ENCODE data around the gene ZNF546.

The ZNF546 gene

GRCh38 chr19:39968789-39969188, 28.1 kb upstream of the ZNF546 start:
- peaks cover 18% of the 10 kb centered on the region for H3K36me3 ChIP-seq (ENCODE audit: insufficient read depth, low read length)
- no peaks in the 10 kb centered on the region for H3K27me3 ChIP-seq (ENCODE audit: insufficient read depth, low read length)
- 0 out of 2 replicates have a peak, but pooled peaks cover 4% of the 10 kb centered on the region for H3K4me1 ChIP-seq (ENCODE audit: insufficient read depth, low read length)
- H3K9me3 ChIP-seq (ENCODE audit: insufficient read depth, low read depth, low read length) = no peaks in the 10 kb centered on the region
- H3K4me3 ChIP-seq (ENCODE audit: low read length) = no peak overlapping the region
- WGBS = 96% methylated on average over 15 of the region's 15 CpGs
- H3K9ac ChIP-seq (ENCODE audit: low read depth, low read length) = no peak overlapping the region
- no peak overlapping the region for H3K27ac ChIP-seq (ENCODE audit: low read depth, low read length)

DNA sequence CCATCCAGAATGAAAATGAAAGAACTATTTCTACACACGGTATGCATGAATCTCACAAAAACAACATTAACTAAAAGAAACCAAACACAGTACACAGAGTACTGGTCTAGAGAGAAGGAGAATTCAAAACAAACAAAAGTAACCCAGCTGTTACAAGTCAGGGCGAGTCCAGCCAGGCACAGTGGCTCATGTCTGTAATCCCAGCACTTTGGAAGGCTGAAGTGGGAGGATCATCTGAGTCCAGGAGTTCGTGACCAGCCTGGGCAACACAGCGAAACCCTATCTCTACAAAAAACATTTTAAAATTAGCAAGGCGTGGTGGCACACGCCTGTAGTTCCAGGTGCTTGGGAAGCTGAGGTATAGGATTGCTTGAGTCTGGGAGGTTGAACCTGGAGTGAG, 27.6 kb upstream of the ZNF546 start:
- H3K4me3 ChIP-seq (ENCODE audit: low read length) = no peak overlapping the region
- H3K27me3 ChIP-seq (ENCODE audit: insufficient read depth, low read length) = no peaks in the 10 kb centered on the region
- peaks cover 22% of the 10 kb centered on the region for H3K36me3 ChIP-seq (ENCODE audit: insufficient read depth, low read length)
- WGBS = 94% methylated on average over 6 of the region's 6 CpGs
- no peak overlapping the region for H3K9ac ChIP-seq (ENCODE audit: low read depth, low read length)
- no peaks in the 10 kb centered on the region for H3K9me3 ChIP-seq (ENCODE audit: insufficient read depth, low read depth, low read length)
- H3K4me1 ChIP-seq (ENCODE audit: insufficient read depth, low read length) = 0 out of 2 replicates have a peak, but pooled peaks cover 4% of the 10 kb centered on the region
- no peak overlapping the region for H3K27ac ChIP-seq (ENCODE audit: low read depth, low read length)

GRCh38 chr19:39969681-39970424, 27.0 kb upstream of the ZNF546 start:
- Histone ChIP-seq H3K4me1 (ENCODE audit: insufficient read depth, low read length) (0 out of 2 replicates have a peak, but pooled peaks cover 4% of the 10 kb centered on the region), H3K27me3 (ENCODE audit: insufficient read depth, low read length) (no peaks in the 10 kb centered on the region), H3K36me3 (ENCODE audit: insufficient read depth, low read length) (peaks cover 28% of the 10 kb centered on the region), H3K4me3 (ENCODE audit: low read length) (peak overlapping the region; percentile 86), H3K9me3 (ENCODE audit: insufficient read depth, low read depth, low read length) (no peaks in the 10 kb centered on the region), H3K9ac (ENCODE audit: low read depth, low read length) (peak overlapping the region; percentile 81), H3K27ac (ENCODE audit: low read depth, low read length) (no peak overlapping the region)
- 82% methylated on average over 12 of the region's 13 CpGs for WGBS

GRCh38 chr19:39970425-39970674, 26.5 kb upstream of the ZNF546 start:
- Histone ChIP-seq H3K4me3 (ENCODE audit: low read length) (peak overlapping the region; percentile 86), H3K27ac (ENCODE audit: low read depth, low read length) (peak overlapping the region; percentile 11; the same call in 1 of the 2 replicates), H3K9me3 (ENCODE audit: insufficient read depth, low read depth, low read length) (no peaks in the 10 kb centered on the region), H3K36me3 (ENCODE audit: insufficient read depth, low read length) (peaks cover 33% of the 10 kb centered on the region), H3K4me1 (ENCODE audit: insufficient read depth, low read length) (0 out of 2 replicates have a peak, but pooled peaks cover 4% of the 10 kb centered on the region), H3K9ac (ENCODE audit: low read depth, low read length) (peak overlapping the region; percentile 81), H3K27me3 (ENCODE audit: insufficient read depth, low read length) (no peaks in the 10 kb centered on the region)
- WGBS = 23% methylated on average over 11 of the region's 11 CpGs

DNA sequence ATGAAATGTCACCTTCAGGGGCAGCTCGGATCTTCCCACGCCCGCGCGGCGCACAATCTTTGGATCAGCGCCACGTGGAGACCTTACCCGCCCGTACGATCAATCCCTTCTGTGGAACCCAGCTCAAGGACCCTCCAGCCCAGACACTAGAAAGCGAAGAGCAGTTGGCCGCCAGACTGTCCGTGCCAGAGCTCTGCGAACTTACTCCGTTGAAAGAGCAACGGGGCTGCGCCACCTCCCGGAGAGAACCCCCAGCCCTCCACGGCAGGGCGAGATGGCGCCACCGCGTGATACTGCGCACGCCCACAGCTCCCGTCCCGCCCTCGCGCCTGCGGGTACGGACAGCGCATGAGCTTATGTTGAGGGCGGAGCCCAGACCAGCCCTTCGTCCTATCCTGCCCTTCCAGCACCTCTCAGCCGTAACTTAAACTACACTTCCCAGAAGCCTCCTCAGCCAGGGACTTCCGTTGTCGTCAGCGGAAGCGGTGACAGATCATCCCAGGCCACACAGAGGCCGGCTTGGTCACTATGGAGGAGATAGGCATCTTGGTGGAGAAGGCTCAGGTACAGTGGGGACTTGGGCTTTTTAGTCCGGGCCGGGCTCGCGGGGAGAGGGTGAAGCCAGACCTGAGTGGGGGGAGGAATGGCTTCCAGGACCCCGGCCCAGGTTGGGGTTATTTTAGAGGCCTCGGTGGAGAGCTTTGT, 26.0 kb upstream of the ZNF546 start, which contains the start of gene PSMC4:
PSMC4 (plus strand) TSS at position 491 of the 705 bp plus-strand sequence; CDS start at position 529, 38 bp downstream.
- peak within 1 kb of the TSS; percentile 81 for H3K9ac ChIP-seq (ENCODE audit: low read depth, low read length)
- H3K9me3 ChIP-seq (ENCODE audit: insufficient read depth, low read depth, low read length) = no peaks in the 10 kb centered on the region
- no peaks in the 10 kb centered on the region for H3K27me3 ChIP-seq (ENCODE audit: insufficient read depth, low read length)
- peak within 1 kb of the TSS; percentile 86 for H3K4me3 ChIP-seq (ENCODE audit: low read length)
- H3K4me1 ChIP-seq (ENCODE audit: insufficient read depth, low read length) = 0 out of 2 replicates have a peak, but pooled peaks cover 4% of the 10 kb centered on the region
- peak within 1 kb of the TSS; percentile 47; the same call in 1 of the 2 replicates for H3K27ac ChIP-seq (ENCODE audit: low read depth, low read length)
- H3K36me3 ChIP-seq (ENCODE audit: insufficient read depth, low read length) = peaks cover 38% of the 10 kb centered on the region
- under 1% methylated on average over 47 of the region's 47 CpGs for WGBS

DNA sequence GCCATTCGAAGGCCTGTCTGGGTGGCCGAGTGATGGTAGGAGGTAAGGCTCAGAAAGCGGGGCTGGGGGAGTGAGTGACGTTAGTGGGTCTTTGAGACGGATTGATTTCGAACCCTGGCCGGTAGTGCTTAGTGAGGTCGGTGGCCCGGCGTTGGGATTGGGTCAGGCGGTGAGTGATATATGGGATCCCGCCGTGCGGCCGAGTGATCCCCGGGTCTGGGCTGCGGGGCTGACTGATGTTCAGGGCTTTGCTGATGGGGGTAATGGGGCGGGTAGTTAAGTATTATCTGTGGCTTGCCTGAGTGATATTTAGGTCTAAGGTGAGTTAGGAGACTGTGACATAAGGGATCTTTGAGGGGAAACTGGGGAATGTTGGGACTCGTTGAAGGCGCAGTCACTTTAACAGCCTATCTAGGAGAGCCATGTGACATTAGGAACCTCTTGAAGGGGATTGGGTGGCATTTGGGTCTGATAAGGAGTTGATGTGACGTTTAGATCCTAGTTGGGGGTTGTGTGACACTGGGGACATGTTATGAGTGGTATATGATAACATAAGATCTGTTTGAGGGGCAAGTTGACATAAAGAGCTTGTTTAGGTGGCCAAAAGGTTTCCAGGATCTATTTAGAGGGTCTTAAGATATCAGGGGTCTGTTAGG, 25.4 kb upstream of the ZNF546 start:
- peak overlapping the region; percentile 47; the same call in 1 of the 2 replicates for H3K27ac ChIP-seq (ENCODE audit: low read depth, low read length)
- peak overlapping the region; percentile 86 for H3K4me3 ChIP-seq (ENCODE audit: low read length)
- WGBS = 3% methylated on average over 21 of the region's 21 CpGs
- H3K27me3 ChIP-seq (ENCODE audit: insufficient read depth, low read length) = no peaks in the 10 kb centered on the region
- H3K36me3 ChIP-seq (ENCODE audit: insufficient read depth, low read length) = peaks cover 38% of the 10 kb centered on the region
- 0 out of 2 replicates have a peak, but pooled peaks cover 4% of the 10 kb centered on the region for H3K4me1 ChIP-seq (ENCODE audit: insufficient read depth, low read length)
- H3K9ac ChIP-seq (ENCODE audit: low read depth, low read length) = peak overlapping the region; percentile 81
- no peaks in the 10 kb centered on the region for H3K9me3 ChIP-seq (ENCODE audit: insufficient read depth, low read depth, low read length)

DNA sequence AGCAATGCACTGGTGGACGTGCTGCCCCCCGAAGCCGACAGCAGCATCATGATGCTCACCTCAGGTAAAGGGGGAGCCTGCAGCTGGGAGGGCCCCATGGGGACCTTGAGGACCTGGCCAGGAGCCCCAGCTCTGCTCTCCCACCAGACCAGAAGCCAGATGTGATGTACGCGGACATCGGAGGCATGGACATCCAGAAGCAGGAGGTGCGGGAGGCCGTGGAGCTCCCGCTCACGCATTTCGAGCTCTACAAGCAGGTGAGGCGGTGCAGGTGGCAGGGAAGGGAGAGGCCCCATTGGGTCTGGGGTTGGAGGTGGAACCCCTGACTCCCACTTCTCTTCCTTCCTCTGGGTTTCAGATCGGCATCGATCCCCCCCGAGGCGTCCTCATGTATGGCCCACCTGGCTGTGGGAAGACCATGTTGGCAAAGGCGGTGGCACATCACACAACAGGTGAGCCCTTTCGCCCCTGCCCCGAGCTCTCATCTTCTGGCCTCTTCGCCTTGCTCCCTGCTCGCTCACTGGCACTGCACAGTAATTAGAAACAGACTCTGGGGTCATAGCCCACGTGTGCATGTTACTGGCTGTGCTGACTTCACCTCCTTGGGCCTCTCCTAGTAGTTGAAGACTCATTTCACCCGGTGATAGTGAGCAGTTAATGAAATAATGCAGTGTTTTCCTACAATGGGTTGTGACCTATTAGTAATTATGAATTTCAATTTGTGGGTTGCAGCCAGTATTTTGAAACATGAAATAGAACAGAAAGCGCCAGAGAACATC, 22.3 kb upstream of the ZNF546 start:
- no peak overlapping the region for H3K4me3 ChIP-seq (ENCODE audit: low read length)
- H3K27ac ChIP-seq (ENCODE audit: low read depth, low read length) = no peak overlapping the region
- H3K4me1 ChIP-seq (ENCODE audit: insufficient read depth, low read length) = 0 out of 2 replicates have a peak, but pooled peaks cover 4% of the 10 kb centered on the region
- no peaks in the 10 kb centered on the region for H3K9me3 ChIP-seq (ENCODE audit: insufficient read depth, low read depth, low read length)
- no peak overlapping the region for H3K9ac ChIP-seq (ENCODE audit: low read depth, low read length)
- WGBS = 96% methylated on average over 24 of the region's 24 CpGs
- H3K27me3 ChIP-seq (ENCODE audit: insufficient read depth, low read length) = no peaks in the 10 kb centered on the region
- peaks cover 66% of the 10 kb centered on the region for H3K36me3 ChIP-seq (ENCODE audit: insufficient read depth, low read length)

- no peaks in the 10 kb centered on the region for H3K27me3 ChIP-seq (ENCODE audit: insufficient read depth, low read length)
- H3K36me3 ChIP-seq (ENCODE audit: insufficient read depth, low read length) = peaks cover 60% of the 10 kb centered on the region
- no peak overlapping the region for H3K9ac ChIP-seq (ENCODE audit: low read depth, low read length)
- no peak overlapping the region for H3K27ac ChIP-seq (ENCODE audit: low read depth, low read length)
- H3K9me3 ChIP-seq (ENCODE audit: insufficient read depth, low read depth, low read length) = peaks cover 18% of the 10 kb centered on the region; the same call in 1 of the 2 replicates
- no peaks in the 10 kb centered on the region for H3K4me1 ChIP-seq (ENCODE audit: insufficient read depth, low read length)
- no peak overlapping the region for H3K4me3 ChIP-seq (ENCODE audit: low read length)
- WGBS = 100% methylated on average over 1 of the region's 1 CpG
Measured at GRCh38 chr19:39982883-39983282, 14.0 kb upstream of the ZNF546 start.

GRCh38 chr19:39983695-39984300, 13.1 kb upstream of the ZNF546 start:
- H3K36me3 ChIP-seq (ENCODE audit: insufficient read depth, low read length) = peaks cover 51% of the 10 kb centered on the region
- no peak overlapping the region for H3K4me3 ChIP-seq (ENCODE audit: low read length)
- H3K4me1 ChIP-seq (ENCODE audit: insufficient read depth, low read length) = no peaks in the 10 kb centered on the region
- peaks cover 20% of the 10 kb centered on the region; the same call in 1 of the 2 replicates for H3K9me3 ChIP-seq (ENCODE audit: insufficient read depth, low read depth, low read length)
- no peaks in the 10 kb centered on the region for H3K27me3 ChIP-seq (ENCODE audit: insufficient read depth, low read length)
- WGBS = 96% methylated on average over 5 of the region's 5 CpGs
- H3K27ac ChIP-seq (ENCODE audit: low read depth, low read length) = no peak overlapping the region
- H3K9ac ChIP-seq (ENCODE audit: low read depth, low read length) = no peak overlapping the region

- Histone ChIP-seq H3K9me3 (ENCODE audit: insufficient read depth, low read depth, low read length) (peaks cover 20% of the 10 kb centered on the region; the same call in 1 of the 2 replicates), H3K36me3 (ENCODE audit: insufficient read depth, low read length) (peaks cover 23% of the 10 kb centered on the region)
Measured at GRCh38 chr19:39986643-39987042, 10.2 kb upstream of the ZNF546 start.

More at GRCh38 chr19:39986643-39987042, 10.2 kb upstream of the ZNF546 start:
- no peak overlapping the region for H3K4me3 ChIP-seq (ENCODE audit: low read length)
- H3K27me3 ChIP-seq (ENCODE audit: insufficient read depth, low read length) = no peaks in the 10 kb centered on the region
- H3K4me1 ChIP-seq (ENCODE audit: insufficient read depth, low read length) = no peaks in the 10 kb centered on the region
- H3K9ac ChIP-seq (ENCODE audit: low read depth, low read length) = no peak overlapping the region
- no peak overlapping the region for H3K27ac ChIP-seq (ENCODE audit: low read depth, low read length)

All from HUES64 (cell line).